ENCODE data around the gene LRWD1. TPM values are rescaled to one million over a fixed set of nuclear protein-coding genes. Genes with fewer than 3 reads are reported as not detected.
A peak's percentile ranks its signal among the peaks of the same experiment; 100 is the strongest.
"Not testable (repeated sequence)": the region's sequence is repeated elsewhere in the genome, so short reads cannot be mapped to it uniquely, and the experiment has no call there.

LRWD1 gene
- total RNA-seq, 2 experiments from 2014 or later, result 19.5 to 19.8 TPM

DNA sequence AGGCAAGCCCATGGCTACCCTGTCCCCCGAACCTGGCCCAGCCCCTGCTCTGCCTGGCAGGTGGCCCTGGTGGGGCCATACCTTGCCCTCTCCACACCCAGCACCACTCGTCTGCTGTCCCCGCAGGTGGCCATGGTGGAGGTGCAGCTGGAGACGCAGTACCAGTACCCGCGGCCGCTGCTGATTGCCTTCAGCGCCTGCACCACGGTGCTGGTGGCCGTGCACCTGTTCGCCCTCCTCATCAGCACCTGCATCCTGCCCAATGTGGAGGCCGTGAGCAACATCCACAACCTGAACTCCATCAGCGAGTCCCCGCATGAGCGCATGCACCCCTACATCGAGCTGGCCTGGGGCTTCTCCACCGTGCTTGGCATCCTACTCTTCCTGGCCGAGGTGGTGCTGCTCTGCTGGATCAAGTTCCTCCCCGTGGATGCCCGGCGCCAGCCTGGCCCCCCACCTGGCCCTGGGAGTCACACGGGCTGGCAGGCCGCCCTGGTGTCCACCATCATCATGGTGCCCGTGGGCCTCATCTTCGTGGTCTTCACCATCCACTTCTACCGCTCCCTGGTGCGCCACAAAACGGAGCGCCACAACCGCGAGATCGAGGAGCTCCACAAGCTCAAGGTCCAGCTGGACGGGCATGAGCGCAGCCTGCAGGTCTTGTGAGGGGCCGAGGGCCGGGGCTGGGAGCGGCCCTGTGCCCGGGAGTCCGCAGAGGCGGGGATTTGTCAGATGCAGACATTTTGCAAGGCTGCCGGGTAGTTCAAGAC is 18.2 kb upstream of the LRWD1 start:
- H3K27ac Mint-ChIP-seq, result no peak overlapping the region
- H3K27me3 Mint-ChIP-seq, result no peaks in the 10 kb centered on the region
- peaks cover 4% of the 10 kb centered on the region for H3K4me1 Mint-ChIP-seq
- ChIA-PET POLR2A (interaction anchor here (2.7 kb wide), 1 partner anchor 20 kb away, joined by 9 read pairs; no protein-coding TSS in a partner anchor), CTCF (interaction anchor here (1.7 kb wide), 1 partner anchor 18 kb away, joined by 4 read pairs; no protein-coding TSS in a partner anchor)
- no peak overlapping the region for H3K4me3 Mint-ChIP-seq
- H3K9me3 Mint-ChIP-seq, result no peaks in the 10 kb centered on the region
- DNase-seq, result no peak
- peaks cover 36% of the 10 kb centered on the region for H3K36me3 Mint-ChIP-seq (ENCODE audit: low read depth)

DNA sequence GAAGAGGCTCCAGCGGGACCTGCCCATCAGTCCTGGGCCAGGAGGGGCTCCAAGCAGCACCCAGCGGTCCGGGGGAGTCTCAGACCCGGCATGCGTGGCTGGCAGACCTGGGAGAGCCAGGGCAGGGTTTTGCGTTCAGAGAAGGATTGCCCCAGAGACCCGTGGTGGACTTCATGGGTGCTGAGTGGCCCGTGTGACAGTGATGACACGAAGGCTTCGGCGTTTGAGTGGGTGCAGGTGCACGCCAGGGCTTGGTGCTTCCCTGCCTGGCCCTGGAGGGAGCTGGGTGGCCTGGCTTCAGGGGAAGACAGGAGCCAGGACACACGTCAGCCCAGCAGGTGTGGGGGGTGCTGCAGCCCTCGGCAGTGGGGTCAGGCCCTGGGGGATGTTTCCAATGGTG is 17.5 kb upstream of the LRWD1 start:
- no peak overlapping the region for H3K4me3 Mint-ChIP-seq
- H3K4me1 Mint-ChIP-seq, result peaks cover 4% of the 10 kb centered on the region
- no peak overlapping the region for H3K27ac Mint-ChIP-seq
- no peaks in the 10 kb centered on the region for H3K27me3 Mint-ChIP-seq
- no peaks in the 10 kb centered on the region for H3K9me3 Mint-ChIP-seq
- ChIA-PET POLR2A (no interaction called here), CTCF (no interaction called here)
- peaks cover 28% of the 10 kb centered on the region for H3K36me3 Mint-ChIP-seq (ENCODE audit: low read depth)
- no peak for DNase-seq

DNA sequence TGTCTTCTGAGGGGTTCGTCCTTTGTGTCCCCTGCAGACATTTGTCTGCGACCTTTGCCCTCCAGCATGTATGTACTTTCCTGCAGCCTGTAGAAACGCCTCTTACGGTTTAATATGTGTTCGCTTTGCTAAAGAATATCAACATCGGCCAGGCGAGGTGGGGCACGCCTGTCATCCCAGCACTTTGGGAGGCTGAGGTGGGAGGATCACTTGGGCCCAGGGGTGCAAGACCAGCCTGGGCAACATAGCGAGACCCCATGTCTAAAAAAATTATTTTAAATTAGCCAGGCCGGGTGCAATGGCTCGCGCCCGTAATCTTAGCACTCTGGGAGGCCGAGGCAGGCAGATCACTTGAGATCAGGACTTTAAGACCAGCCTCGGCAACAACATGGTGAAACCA is 15.6 kb upstream of the LRWD1 start:
- no peaks in the 10 kb centered on the region for H3K9me3 Mint-ChIP-seq
- H3K27ac Mint-ChIP-seq, result no peak overlapping the region
- H3K4me1 Mint-ChIP-seq, result no peaks in the 10 kb centered on the region
- DNase-seq, result no peak
- H3K4me3 Mint-ChIP-seq, result no peak overlapping the region
- peaks cover 28% of the 10 kb centered on the region for H3K36me3 Mint-ChIP-seq (ENCODE audit: low read depth)
- POLR2A ChIA-PET, result no interaction called here
- H3K27me3 Mint-ChIP-seq, result no peaks in the 10 kb centered on the region
- CTCF ChIA-PET, result interaction anchor here (1.5 to 3.2 kb wide), 3 partner anchors 16 to 39 kb away, joined by 7 to 30 read pairs (median 8); partner anchors contain the start of gene ORAI2

DNA sequence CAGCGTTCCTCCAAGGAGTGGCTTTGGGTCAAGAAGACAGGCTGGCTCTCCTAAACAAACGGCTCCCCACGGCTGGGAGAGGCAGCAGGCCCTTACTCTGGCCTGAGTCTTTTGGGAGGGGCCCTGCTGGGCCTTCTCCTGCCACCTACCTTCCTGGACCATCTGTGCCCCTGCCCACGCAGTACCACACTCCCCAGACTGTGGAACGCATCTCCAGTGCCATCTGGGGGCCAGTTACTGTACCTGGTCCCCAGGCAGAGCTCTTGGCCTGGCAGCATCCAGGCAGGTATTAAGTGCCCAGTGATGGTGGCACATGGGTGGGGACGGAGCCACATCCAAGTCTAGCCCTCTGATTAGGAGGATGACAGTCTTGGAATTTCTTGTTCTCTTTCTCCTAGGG is 14.5 kb upstream of the LRWD1 start:
- H3K4me1 Mint-ChIP-seq, result no peaks in the 10 kb centered on the region
- H3K4me3 Mint-ChIP-seq, result no peak overlapping the region
- no peak overlapping the region for H3K27ac Mint-ChIP-seq
- no peaks in the 10 kb centered on the region for H3K9me3 Mint-ChIP-seq
- ChIA-PET CTCF (interaction anchor here (0.7 to 3.5 kb wide), 7 partner anchors 11 to 45 kb away, joined by 3 to 33 read pairs (median 8); partner anchors contain the start of gene ORAI2), POLR2A (interaction anchor here (0.6 to 1.1 kb wide), 2 partner anchors 24 to 34 kb away, joined by 3 to 7 read pairs; no protein-coding TSS in a partner anchor)
- peaks cover 23% of the 10 kb centered on the region for H3K36me3 Mint-ChIP-seq (ENCODE audit: low read depth)
- no peaks in the 10 kb centered on the region for H3K27me3 Mint-ChIP-seq
- DNase-seq, result peak; percentile 48

DNA sequence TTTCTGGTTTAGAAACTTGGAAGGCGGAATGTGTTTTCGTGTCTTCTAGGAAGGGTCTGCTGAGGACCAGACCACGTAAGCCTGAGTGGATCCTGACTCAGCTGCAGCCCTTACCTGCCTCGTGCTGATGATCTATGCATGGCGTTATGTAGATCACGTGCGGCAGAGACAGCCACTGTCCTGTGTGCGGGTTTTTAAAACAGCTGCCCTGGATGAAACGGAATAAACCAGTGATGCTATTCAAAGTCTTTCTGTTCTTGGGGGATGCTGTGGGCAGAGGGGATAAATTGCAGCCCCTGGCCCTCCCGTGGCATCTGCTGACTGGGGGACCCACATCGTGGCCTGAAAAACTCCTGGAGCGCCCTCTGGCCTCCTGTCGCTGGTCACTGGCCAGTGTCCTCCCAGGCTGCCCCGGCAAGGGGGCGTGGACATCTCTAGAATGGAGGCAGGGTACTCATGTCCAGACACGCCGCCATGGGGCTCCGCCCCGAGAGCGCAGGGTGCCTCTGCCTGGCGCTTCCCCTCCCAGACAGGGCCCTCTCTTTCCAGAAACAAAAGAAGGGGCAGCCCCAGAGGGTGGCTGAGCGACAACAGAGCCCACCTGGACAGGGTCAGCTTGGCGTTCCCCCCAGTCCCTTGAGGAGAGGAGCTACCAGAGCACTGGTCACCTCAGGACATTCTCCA is 13.3 kb upstream of the LRWD1 start:
- CTCF ChIA-PET, result interaction anchor here (1.9 to 3.5 kb wide), 2 partner anchors 36 to 46 kb away, joined by 8 to 33 read pairs; no protein-coding TSS in a partner anchor
- peaks cover 16% of the 10 kb centered on the region for H3K36me3 Mint-ChIP-seq (ENCODE audit: low read depth)
- H3K4me3 Mint-ChIP-seq, result no peak overlapping the region
- no peaks in the 10 kb centered on the region for H3K27me3 Mint-ChIP-seq
- no peaks in the 10 kb centered on the region for H3K9me3 Mint-ChIP-seq
- DNase-seq, result no peak
- POLR2A ChIA-PET, result no interaction called here
- no peaks in the 10 kb centered on the region for H3K4me1 Mint-ChIP-seq
- no peak overlapping the region for H3K27ac Mint-ChIP-seq

DNA sequence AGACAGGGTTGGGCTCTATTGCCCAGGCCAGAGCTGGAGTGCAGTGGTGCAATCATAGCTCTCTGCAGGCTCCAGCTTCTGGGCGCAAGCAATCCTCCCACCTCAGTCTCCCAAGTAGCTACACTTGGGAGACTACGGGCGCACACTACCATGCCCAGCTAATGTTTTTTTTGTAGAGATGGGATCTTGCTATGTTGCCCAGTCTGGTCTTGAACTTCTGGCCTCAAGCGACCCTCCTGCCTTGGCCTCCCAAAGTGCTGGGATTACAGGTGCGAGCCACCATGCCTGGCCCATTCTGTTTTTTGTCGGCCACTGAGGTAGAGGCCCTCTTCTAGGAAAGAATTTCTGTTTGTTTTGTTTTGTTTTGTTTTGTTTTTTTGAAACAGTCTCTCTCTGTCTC is 12.3 kb upstream of the LRWD1 start:
- ChIA-PET POLR2A (interaction anchor here (1.5 kb wide), 1 partner anchor 25 kb away, joined by 4 read pairs; no protein-coding TSS in a partner anchor), CTCF (interaction anchor here (0.9 to 3.5 kb wide), 2 partner anchors 40 to 47 kb away, joined by 3 to 33 read pairs; no protein-coding TSS in a partner anchor)
- Mint-ChIP-seq H3K9me3 (no peaks in the 10 kb centered on the region), H3K4me3 (no peak overlapping the region), H3K36me3 (ENCODE audit: low read depth) (peaks cover 14% of the 10 kb centered on the region), H3K27ac (no peak overlapping the region), H3K27me3 (no peaks in the 10 kb centered on the region), H3K4me1 (no peaks in the 10 kb centered on the region)
- DNase-seq, result no peak

DNA sequence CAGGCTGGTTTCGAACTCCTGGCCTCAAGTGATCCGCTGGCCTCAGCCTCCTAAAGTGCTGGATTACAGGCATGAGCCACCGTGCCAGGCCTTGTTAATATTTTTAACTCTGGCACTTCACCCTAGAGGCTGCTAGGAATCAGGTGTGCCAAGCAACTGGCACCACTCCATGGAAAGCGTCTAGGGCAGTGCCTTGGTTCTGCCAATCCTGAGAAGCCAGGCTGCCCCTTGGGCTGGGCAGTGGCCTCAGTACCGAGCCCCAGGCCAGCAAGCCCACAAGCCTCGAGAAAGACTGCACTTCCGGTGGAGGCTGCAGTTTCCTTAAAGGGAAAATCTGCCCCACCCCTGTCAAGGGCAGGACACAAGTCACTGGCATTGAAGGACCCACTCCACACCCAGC is 11.5 kb upstream of the LRWD1 start:
- ChIA-PET POLR2A (interaction anchor here (1.2 to 1.5 kb wide), 2 partner anchors 14 to 26 kb away, joined by 3 to 4 read pairs; no protein-coding TSS in a partner anchor), CTCF (no interaction called here)
- H3K36me3 Mint-ChIP-seq (ENCODE audit: low read depth), result peaks cover 16% of the 10 kb centered on the region
- DNase-seq, result no peak
- H3K27me3 Mint-ChIP-seq, result no peaks in the 10 kb centered on the region
- H3K9me3 Mint-ChIP-seq, result no peaks in the 10 kb centered on the region
- H3K4me1 Mint-ChIP-seq, result no peaks in the 10 kb centered on the region
- H3K27ac Mint-ChIP-seq, result no peak overlapping the region
- no peak overlapping the region for H3K4me3 Mint-ChIP-seq

DNA sequence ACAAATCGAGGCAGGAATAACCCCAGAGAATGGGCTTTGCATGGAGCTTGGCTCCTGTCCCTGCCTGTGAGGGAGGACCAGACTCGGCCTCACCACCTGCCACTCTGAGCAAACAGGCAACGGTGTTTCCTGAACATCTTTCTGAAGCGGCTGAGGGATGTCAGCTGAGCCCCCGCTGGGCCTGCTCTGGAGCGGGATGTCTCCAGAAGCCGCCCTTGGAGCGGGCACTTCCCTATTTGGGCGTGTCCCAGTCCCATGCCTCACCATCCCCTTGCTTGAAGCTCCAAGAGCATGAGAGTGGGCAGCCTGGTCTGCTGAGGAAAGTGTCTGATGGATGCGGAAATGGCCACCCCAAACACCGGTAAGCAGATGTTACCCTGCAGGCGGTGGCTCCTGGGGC is 10.3 kb upstream of the LRWD1 start:
- Mint-ChIP-seq H3K4me1 (no peaks in the 10 kb centered on the region), H3K4me3 (no peak overlapping the region), H3K27ac (no peak overlapping the region), H3K9me3 (no peaks in the 10 kb centered on the region), H3K36me3 (ENCODE audit: low read depth) (peaks cover 11% of the 10 kb centered on the region), H3K27me3 (no peaks in the 10 kb centered on the region)
- ChIA-PET POLR2A (interaction anchor here (1.2 kb wide), 2 partner anchors 9 to 15 kb away, joined by 3 to 4 read pairs; no protein-coding TSS in a partner anchor), CTCF (no interaction called here)
- DNase-seq, result no peak

DNA sequence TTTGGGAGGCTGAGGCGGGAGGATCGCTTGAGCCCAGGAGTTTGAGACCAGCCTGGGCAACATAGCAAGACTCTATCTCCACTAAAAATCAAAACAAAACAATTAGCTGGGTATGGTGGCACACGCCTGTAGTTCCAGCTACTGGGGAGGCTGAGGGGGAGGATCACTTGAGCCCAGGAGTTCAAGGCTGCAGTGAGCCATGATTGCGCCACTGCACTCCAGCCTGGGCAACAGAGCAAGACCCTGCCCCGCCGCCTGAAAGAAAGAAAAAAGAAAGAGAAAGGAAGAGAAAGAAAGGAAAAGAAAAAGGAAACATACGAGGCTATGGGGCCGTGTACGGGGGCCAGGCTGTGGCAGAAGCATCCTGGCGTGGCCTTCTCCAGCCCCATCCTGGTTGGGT is 9.9 kb upstream of the LRWD1 start:
- H3K27me3 Mint-ChIP-seq, H3K27ac Mint-ChIP-seq, CTCF ChIA-PET, H3K4me1 Mint-ChIP-seq, H3K4me3 Mint-ChIP-seq, H3K9me3 Mint-ChIP-seq, DNase-seq: not testable (repeated sequence)
- peaks cover 11% of the 10 kb centered on the region for H3K36me3 Mint-ChIP-seq (ENCODE audit: low read depth)
- POLR2A ChIA-PET, result interaction anchor here (1.2 kb wide), 1 partner anchor 9 kb away, joined by 4 read pairs; no protein-coding TSS in a partner anchor

DNA sequence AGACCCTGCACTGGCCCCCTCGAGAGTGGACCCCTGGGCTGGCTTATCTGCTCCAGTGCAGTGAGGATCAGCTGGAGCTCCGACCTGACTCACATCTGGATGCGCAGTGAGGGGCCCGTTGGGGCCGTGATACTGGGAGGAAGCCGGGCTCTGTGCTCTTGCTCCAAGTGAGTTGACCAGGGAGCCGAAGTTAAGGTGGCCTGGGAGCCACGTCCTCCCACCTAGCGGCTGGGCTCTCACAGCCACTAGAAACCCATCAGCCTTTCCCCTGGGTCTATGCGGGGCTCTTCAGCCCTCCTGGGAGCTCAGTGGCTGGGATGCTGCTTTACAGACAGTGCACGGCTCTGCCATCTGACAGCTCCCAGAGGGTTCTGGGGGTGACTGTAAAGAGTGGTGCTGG is 9.2 kb upstream of the LRWD1 start:
- ChIA-PET POLR2A (interaction anchor here (1.0 to 1.4 kb wide), 2 partner anchors 51 to 59 kb away, joined by 3 to 5 read pairs; no protein-coding TSS in a partner anchor), CTCF (no interaction called here)
- peaks cover under 1% of the 10 kb centered on the region for H3K4me1 Mint-ChIP-seq
- DNase-seq, result no peak
- H3K27ac Mint-ChIP-seq, result no peak overlapping the region
- no peaks in the 10 kb centered on the region for H3K27me3 Mint-ChIP-seq
- H3K9me3 Mint-ChIP-seq, result no peaks in the 10 kb centered on the region
- no peak overlapping the region for H3K4me3 Mint-ChIP-seq
- H3K36me3 Mint-ChIP-seq (ENCODE audit: low read depth), result peaks cover 8% of the 10 kb centered on the region

DNA sequence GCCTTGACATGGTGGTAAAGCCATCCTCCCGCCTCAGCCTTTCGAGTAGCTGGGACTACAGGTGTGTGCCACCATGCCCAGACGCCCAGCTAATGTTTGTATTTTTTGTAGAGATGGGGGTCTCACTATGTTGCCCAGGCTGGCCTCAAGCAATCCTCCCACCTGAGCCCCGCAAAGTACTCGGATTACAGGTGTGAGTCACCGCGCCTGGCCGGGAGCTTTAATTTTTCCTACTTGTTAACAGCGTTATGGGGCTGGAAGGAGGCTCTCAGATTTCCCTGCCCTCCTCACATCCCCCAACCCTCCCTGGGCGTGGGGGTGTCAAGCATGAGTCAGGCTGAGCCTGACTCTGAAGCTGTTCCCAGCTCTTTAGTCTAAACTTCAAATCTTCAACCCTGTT is 8.5 kb upstream of the LRWD1 start:
- Mint-ChIP-seq H3K27me3 (no peaks in the 10 kb centered on the region), H3K27ac (no peak overlapping the region), H3K4me3 (no peak overlapping the region), H3K9me3 (no peaks in the 10 kb centered on the region), H3K4me1 (peaks cover 3% of the 10 kb centered on the region), H3K36me3 (ENCODE audit: low read depth) (peaks cover 11% of the 10 kb centered on the region)
- ChIA-PET POLR2A (interaction anchor here (1.0 to 1.9 kb wide), 4 partner anchors 29 to 59 kb away, joined by 3 to 5 read pairs (median 4); no protein-coding TSS in a partner anchor), CTCF (interaction anchor here (0.8 to 0.9 kb wide), 2 partner anchors 22 to 44 kb away, joined by 3 to 4 read pairs; no protein-coding TSS in a partner anchor)
- DNase-seq, result no peak

DNA sequence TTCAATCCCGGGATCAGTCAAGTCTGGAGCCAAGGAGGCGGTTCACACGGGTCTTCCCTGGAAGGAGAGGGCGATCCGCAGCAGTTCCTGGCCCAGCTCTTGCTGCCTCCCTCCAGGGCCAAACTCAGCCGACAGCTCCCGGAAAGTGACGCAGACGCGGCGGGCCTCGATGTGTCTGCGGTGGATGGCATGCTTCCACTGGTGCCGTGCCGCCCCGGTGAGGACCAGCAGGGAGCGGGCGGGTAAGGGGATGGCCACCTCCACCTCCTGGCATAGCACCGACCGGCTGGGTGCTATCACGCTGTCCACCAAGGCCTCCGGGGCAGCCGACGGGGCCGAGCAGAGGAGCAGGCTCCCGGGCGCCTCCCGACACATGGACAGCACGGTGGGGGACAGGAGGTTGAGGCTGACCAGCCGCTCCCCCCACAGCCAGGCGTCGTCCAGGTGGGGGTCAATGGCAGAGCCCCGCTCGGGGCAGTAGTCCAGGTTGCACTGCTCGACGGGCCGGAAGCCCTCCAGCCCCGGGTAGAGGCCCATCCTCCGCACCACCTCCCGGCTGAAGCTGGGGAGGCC is 7.3 kb upstream of the LRWD1 start:
- no peaks in the 10 kb centered on the region for H3K9me3 Mint-ChIP-seq
- H3K36me3 Mint-ChIP-seq (ENCODE audit: low read depth), result peaks cover 11% of the 10 kb centered on the region
- no peak overlapping the region for H3K4me3 Mint-ChIP-seq
- H3K4me1 Mint-ChIP-seq, result peaks cover 3% of the 10 kb centered on the region
- ChIA-PET POLR2A (interaction anchor here (1.3 to 1.9 kb wide), 2 partner anchors 31 to 46 kb away, joined by 3 to 5 read pairs; no protein-coding TSS in a partner anchor), CTCF (interaction anchor here (1.1 kb wide), 1 partner anchor 53 kb away, joined by 3 read pairs; no protein-coding TSS in a partner anchor)
- no peaks in the 10 kb centered on the region for H3K27me3 Mint-ChIP-seq
- H3K27ac Mint-ChIP-seq, result no peak overlapping the region
- no peak for DNase-seq
